OCI-M2 (cell line): ENCODE measurements around the gene GRID2.

Source experiments
- DNase-seq: peaks from one replicate; lab custom pipeline; 2025; ENCODE audit not compliant: unreplicated experiment; lab: John Stamatoyannopoulos, UW

Gene GRID2

DNA sequence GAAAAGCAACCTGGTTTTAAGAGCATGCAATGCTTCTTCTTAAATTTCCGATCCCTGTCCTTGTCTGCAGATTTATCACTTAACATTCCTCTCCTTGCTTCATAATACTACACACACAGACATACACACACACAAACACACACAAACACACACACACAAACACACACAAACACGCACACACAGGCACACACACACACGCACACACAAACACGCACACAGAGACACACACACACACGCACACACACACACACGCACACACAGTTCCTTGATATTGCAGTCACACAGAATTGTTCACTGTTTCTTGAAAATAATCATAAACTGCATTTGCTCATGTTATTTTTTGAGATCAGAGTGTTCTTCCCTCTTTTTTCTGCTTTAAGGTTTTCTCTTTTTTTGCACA, 1066.5 kb downstream of the GRID2 start:
- DNase-seq = no peak

DNA sequence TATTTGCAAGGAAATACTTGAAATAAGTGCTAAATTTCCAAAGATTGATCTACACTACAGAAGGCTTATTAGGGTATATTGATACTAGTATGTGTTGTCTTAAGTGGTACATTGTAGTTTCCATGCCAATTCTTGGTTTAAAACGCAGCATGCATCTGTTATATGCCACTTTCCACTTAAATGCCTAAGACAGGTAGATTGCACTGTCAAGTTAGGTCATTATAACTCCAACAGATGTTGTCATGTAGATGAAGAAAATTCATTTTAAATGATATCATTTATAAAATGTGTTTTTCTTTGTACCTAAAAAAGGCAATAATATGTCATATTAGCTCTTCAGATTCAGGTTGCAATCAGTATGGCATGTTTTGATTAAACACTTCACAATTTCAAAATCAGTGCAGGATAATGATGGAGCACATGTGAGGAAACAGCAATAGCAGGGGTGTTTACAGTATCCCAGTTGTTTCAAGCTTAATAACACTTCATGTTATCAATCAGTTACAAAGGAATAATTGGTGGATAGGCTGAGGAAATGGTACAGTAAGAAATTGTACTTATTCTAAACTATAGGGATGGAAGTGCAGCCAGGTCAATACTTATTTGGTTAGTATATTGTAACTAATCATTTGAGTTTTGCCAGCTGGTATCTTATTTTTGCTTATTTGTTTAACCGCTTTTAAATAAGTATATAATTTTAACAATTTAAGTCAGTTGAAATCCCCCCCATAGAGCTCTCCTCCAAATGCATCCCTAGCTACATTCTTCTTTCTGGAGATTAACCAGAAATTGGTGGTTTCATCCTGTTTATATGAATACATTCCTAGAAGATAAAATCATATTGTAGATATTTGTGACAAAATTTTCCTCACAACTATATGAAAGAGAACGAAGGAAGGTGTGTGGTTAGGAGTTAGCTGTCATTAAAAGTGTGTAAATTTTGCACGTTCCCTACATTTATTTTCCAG, 1070.4 kb downstream of the GRID2 start:
- no peak for DNase-seq

DNA sequence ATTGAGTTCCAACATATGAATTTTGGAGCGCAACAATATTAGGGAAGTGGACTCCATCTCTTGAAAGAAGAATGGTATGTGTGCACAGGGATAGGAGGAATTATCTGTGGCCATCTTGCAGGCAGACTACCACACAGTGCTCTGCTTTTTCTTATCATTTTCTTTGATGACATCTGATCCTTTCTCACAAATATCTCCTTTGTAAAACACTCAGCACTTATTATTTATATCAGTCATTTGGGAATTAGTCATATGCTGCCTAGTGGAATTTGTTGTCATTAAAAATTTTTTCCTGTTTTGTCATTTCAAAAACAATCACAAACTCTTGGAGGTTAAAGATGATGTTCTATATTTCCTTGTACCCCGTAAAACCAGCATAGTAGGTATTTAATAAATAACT, 1080.5 kb downstream of the GRID2 start:
- DNase-seq = no peak

DNA sequence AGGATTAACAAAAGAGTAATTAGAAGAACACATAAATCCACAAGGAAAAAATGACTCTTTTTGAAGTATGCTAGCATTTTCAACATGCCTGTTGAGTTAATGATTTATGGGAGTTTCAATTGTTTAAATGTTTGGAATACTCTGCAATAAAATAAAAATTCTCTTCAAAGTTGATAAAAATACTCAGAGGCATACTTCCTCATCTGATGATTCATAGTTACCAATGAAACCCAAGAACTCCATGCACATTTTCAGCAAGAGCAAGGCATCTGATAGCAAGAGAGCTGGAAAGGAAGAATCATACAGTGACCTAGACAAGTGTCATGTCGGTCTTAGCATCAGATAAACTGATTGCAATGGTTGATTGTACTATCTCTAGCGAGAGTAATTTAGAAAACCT, 1081.1 kb downstream of the GRID2 start:
- no peak for DNase-seq

DNA sequence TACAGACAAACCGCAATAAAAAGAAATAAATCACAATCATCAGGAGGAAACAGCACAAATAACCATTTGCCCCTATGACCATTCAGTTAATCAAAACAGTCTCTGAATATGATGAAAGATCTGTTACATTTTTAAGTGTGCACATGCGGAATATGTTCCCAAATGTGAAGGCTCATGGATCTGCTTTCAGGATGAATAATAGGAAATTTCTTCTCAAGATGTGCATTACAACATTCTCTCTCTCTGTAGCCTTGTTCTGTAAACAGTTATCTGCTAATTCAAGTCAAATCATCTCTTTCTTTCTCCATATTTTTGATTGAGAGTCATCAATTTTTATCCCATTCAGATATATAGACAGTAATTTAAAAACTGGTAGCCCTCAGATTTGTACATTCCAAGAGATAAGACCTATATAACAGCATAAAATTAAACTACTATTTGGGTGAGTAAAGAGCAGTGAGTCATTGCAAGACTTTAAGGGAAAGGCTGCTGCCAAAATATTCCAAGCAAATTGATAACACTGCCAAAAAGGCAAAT, 1090.8 kb downstream of the GRID2 start:
- no peak for DNase-seq

DNA sequence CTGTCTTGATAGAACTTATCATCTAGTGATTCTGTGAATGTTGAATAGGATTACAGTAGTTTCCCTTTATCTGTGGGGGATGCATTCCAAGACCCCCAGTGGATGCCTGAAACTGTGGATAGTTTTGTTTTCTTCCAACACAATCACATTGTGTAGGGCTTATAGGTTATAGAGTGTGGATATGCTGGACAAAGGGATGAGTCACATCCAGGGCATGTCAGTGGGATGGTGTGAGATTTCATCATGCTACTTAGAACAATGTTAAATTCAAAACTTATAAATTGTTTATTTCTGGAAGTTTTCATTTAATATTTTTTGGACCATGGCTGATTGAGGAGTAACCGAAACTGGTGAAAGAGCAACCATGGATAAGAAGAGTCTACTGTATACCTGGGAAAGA, 1092.5 kb downstream of the GRID2 start:
- no peak for DNase-seq

DNA sequence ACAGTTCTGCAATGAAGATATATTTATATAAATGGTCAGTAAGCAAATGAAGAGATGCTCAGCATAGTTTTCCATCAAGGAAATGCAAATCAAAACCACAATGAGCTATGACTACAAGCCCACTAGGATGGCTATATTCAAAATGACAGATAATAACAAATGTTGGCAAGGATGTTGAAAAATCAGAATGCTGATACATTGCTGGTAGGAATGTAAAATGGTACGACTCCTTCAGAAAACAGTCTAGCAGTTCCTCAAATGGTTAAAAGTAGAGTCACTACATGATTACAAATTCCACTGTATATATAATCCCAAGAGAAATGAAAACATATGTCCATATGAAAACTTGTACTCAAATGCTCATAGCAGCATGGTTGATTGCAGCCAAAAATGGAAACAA, 1099.8 kb downstream of the GRID2 start:
- DNase-seq = no peak

DNA sequence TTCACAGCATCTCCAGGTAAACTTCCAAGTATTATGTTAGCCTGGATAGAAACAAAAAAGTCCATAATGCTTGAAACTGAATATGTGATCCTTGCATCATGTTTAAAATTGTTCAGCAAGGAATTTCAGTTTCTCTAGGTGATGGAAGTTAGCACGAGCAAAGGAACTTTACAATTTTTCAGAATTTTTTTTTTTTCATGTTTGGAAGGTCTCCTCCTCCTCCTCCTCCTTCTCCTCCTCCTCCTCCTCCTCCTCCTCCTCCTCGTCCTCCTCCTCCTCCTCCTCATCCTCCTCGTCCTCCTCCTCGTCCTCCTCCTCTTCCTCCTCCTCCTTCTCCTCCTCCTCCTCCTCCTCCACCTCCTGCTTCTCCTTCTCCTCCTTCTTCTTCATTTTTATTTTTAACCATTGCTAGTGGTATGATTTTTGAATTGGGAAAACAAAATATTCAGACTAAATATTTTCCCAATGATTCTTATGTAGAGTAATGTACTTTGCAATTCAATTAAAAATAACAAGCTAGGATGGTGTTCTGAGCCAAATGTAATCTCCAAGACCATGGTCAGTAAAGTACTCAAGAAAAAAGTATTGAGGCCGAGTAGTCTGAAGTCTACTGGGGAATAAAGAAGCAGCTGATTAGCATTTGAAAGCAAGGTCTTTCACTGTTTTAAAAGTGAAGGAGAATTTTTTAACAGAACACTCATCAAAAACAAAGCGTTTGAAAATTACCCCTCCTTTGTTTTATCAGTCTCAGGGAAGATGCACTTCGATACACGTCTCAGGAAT, 1103.9 kb downstream of the GRID2 start:
- DNase-seq = no peak

DNA sequence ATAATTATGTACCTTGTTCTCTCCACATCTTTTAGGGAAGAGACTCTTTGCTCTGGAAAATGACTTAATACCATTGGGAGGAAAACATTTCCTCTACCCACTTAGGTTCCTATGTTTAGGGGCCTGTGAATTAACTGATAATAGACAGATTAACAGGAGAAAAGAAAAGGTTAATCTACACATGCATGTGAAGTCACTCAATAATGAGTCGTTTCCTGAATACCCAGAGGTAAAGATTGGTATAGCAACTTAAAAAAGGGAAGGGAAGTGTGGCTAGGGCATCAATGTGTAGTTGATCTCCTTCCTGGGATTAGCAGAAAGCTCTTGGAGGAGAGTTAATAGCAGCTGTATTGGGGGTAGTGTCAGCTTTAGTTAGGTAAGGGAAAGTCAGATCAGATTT, 1105.3 kb downstream of the GRID2 start:
- no peak for DNase-seq

DNA sequence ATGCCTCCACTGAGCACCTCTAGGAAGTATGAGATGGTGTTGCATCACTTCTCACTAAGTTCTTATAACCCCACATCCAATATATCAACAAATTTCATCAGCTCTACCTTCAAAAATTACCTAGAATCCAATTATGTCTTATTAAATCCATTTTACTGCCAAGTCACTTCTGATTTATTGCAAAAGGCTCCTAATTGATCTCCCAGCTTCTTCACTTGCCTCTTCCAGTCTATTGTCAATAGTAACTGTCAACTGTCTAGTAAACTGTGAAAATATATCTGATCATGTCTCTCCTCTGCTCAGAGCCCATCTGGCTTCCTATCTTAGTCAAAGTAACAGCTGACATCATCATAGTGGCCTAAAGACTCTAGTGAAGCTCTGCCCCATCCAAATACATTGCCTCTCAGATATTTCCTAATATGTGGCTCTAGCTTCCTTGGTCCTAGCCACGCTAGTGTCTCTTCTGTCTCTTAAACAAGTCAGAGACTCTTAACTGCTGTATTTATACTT, 1110.3 kb downstream of the GRID2 start:
- no peak for DNase-seq

DNA sequence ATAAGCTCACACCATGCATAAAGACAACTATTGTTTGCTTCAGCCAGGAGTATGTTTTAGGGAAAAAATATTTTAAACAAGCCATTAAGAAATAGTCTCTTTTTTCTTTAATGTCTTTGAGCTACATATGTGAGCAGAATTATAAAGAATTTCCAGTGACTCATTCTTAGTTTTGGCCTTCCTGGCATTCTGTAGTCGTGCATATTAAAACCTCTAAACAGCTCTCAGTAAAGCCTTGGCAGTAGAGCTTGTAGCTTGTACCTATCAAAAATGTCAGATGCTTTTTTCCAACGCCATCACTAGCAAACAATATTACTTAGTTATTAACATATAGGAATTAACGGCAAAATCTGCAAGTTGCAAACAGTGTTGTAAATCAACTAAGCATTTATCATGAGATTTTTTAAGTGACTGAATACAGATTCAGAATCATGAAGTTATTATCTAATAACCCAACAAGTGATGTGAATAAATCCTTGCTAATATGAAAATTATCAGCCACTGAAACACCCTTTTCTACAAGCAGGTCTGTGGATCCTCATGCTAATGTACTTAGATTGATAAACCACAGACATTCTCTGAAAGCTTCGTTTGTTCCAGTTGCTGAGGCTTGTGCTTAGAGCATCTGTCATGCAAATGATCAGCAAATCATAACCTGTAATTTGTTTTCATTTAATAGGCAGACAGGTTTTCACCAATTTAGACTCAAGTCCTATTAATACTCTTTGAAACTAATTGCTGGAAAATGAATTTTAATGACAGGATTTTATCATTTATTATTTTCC, 1112.8 kb downstream of the GRID2 start:
- no peak for DNase-seq

DNA sequence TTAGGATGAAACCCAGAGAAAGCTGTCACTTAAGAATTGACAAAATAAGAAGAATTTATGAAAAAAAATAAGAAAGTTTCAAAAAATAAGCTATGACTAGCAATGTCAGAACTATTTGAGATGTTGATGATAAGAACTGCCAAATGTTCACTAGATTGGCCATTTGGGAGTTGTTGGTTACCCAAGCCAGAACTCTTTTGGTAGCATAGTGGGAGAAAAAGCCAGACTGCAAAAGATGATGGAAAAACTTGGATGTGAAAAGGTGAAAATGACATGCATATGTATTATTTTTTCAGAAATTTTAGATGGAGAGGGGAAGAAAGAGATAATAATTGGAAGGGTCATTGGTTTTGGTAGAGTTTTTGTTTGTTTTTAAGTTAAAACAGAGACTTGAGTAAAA, 1127.6 kb downstream of the GRID2 start:
- DNase-seq = no peak

DNA sequence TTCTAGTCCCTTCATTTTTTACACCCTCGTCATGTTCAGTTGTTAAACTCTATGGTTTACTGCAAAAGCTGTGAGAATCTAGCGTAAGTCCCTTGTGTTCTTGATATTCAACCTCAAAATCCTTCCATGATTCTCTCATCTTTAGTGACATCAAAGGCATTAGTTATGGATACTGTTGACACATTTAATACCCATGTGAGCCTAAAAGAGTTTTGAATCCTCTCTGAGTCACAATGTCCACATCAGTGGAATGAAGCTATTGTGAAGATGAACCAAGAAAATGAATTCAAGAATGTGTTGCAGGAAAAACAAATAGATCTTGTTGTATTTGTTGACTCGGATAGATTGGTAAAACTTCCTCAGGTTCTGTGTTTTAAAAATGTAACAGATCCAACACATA, 1130.1 kb downstream of the GRID2 start:
- DNase-seq = no peak

DNA sequence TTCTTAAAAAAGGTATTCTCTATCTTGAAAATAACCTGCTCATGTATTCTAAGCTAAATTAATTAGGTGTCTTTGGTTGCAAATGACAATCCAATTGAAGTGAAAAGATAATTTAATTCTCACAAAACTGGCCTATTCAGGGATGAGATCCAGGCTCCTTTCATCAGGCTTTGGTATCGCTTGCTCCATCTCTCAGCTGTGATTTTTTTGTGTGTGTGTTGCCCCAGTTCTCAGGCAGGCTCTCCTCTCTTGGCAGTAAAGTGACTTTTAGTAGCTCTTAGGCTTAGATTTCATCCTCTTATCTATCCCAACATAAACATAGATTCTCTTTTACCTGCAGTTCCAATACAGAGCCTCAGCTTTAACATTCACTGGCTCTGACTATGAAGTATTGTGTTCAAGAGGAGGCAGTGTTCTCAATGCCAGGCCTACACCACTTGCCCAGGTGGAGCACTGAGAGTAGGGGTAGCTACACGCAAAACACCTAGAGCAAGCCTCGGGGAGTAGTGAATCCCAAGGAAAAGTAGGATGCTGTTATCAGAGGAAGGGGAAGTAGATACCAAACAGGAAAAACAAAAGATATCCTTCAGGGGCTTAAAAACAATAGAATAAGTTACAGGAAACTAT, 1132.3 kb downstream of the GRID2 start:
- DNase-seq = no peak

DNA sequence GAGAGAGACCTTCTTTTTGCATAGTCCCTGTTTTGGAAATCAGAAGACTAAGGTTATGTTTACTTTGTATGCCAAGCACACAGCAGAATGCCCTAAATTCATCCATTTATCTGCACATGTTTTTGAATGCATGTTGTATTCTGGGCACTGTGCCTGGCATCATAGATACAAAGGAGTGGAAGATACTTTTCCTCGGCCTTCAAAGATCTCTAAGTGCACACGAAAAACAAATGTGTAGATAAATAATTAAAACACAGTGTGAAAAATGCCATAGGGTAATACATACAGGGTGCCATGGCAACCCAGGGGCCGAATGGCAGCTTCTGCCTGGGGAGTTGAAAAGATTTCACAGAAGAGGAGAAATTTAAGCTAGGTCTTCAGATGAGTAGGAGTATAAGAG, 1134.2 kb downstream of the GRID2 start:
- no peak for DNase-seq

DNA sequence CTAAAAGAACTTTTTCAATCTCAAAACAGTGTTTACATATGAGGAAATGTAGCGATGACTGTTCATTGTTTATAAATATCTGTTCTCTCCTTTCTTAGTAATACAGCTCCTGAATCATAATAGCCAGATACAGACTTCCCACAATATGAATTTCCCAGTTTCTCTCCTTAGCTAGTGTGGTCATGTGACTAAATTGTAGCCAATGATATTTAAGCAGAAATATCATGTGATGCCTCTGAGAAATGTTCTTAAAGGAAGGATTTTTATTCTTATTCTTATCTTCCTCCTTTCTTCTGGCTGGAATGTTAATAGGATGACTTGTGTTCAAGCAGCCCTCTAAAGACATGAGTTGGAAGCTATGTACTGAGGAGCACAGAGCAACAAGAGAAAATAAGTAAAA, 1141.1 kb downstream of the GRID2 start:
- no peak for DNase-seq

DNA sequence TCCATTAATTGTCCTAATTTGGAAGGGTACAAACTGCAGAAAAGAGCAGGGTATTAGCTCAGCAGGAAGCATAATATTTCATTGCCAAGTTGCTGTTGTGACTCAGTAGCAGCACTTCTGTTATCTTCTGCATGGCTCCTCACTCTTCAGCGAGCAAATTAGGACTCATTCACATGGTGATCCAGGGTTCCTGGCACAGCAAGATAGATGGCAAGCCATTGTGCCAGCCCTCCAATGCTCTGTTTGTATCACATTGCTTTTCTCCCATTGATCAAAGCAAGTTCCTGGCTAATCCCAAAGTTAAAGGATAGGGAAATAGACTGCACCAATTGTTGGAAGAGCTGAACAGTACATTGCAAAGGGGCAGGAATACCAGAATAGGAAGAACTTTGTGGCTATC, 1142.3 kb downstream of the GRID2 start:
- DNase-seq = no peak

DNA sequence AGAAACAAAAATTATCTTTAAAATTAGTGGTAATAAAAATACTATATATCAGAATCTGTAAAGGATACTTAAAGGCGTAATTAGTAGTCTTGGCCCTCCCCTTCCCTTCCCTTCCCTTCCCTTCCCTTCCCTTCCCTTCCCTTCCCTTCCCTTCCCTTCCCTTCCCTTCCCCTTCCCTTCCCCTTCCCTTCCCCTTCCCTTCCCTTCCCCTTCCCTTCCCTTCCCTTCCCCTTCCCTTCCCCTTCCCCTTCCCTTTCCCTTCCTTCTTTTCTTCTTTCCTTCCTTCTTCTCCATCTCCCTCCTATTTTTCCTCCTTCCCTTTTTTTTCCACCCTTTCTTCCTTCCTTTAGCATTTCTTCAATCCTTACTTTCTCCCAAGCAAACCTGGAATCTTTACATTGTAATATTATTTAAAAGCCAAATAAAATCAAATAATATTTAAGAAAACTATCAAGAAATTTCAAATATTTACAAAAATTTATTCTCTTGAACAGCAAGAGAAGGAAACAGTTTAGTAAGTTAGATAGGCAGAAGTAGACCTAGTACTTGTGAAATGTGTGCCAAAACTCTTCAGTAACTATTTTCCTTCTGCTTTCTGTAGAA, 1145.0 kb downstream of the GRID2 start:
- no peak for DNase-seq

DNA sequence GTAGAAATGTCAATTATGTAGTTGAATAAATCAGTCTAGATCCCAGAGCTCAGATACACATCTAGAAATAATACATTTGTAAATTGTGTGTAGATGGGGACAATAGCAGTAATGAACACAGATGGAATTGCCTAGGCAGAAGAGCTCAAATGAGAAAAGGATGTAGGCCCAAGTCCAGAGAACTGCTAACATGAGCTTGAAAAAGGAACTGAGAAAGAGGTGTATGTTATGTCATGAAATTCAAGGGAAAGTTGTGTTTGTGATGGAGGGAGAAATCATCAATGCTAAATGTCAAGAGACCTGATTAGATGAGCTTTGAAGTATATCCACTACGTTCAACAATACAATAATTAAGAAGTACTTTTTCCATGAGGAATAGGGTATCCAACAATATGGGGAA, 1148.2 kb downstream of the GRID2 start:
- DNase-seq = no peak

DNA sequence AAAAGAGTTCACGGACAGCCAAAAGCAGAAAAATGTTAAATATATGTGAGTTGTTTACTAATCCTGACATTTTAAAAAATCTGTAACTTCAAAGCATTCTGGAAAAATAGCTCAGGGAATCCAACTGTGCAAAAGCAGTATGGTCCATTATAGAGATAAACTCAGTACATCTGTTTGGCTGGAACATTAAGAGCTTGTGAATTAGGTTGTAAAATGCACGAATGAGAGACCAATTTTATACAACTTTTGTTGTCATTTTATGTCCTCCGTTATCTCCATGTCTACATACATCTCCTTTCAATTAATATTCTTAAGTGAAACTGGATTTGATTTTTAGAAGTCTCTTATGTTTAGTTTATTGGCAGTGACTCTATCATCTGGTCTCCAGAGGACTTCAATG, 1157.8 kb downstream of the GRID2 start:
- DNase-seq = no peak
